Measurements from ENCODE around the gene JAM2. TPM values are rescaled to one million over a fixed set of nuclear protein-coding genes. Genes with fewer than 3 reads are reported as not detected.
A peak's percentile ranks its signal among the peaks of the same experiment; 100 is the strongest.

Gene JAM2
- total RNA-seq, 2 experiments from 2014 or later = 1.5 TPM

DNA sequence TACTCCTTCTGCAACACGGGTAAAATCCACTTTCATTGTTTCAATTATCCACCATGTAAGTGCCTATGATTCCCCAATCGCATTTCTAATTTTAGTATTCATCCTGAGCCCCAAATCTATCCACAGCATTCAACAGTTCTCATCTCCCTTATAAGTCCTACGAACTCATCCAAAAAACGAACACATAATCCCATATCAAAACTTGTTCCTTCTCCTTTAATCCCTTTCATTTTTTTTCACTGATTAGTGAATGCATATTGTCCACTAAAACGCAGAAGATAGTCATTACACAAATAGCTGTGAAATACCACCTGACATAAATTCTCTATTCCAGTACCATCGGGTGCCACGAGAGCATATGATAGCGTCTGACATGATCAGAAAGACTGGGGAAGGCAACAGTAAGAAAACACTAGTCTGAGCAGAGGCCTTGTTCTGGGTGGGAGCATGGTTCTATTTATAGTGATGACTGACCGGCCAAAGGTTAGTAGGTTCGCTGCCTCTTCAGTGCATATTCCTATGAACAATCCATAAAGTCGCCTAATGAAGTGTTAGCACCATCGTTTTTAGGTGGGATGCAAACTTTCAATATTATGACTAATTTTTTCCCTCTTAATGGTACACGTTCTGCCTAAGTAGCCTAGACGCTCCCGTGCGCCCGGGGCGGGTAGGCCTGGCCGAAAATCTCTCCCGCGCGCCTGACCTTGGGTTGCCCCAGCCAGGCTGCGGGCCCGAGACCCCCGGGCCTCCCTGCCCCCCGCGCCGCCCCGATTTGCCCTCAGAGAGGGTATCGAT is 95.0 kb downstream of the JAM2 start:
- Mint-ChIP-seq H3K27me3 (no peaks in the 10 kb centered on the region), H3K27ac (peak overlapping the region; percentile 100), H3K4me1 (ENCODE audit: low read depth) (peaks cover 46% of the 10 kb centered on the region), H3K9me3 (no peaks in the 10 kb centered on the region), H3K36me3 (ENCODE audit: low read depth) (peaks cover 28% of the 10 kb centered on the region), H3K4me3 (peak overlapping the region; percentile 91)
- TF ChIP-seq, protein P1, sequence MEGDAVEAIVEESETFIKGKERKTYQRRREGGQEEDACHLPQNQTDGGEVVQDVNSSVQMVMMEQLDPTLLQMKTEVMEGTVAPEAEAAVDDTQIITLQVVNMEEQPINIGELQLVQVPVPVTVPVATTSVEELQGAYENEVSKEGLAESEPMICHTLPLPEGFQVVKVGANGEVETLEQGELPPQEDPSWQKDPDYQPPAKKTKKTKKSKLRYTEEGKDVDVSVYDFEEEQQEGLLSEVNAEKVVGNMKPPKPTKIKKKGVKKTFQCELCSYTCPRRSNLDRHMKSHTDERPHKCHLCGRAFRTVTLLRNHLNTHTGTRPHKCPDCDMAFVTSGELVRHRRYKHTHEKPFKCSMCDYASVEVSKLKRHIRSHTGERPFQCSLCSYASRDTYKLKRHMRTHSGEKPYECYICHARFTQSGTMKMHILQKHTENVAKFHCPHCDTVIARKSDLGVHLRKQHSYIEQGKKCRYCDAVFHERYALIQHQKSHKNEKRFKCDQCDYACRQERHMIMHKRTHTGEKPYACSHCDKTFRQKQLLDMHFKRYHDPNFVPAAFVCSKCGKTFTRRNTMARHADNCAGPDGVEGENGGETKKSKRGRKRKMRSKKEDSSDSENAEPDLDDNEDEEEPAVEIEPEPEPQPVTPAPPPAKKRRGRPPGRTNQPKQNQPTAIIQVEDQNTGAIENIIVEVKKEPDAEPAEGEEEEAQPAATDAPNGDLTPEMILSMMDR (IDR thresholded peaks at IDR 0.05) = no peak
- intact Hi-C loops (cut with micrococcal nuclease) = loop anchor here (1.0 kb wide), 1 partner anchor 127 kb away; the partner anchor contains the start of gene MRPL39
- ATAC-seq = peak; percentile 9
- peak; percentile 50 for DNase-seq
- CTCF ChIA-PET = interaction anchor here (0.7 to 2.5 kb wide), 5 partner anchors 9 to 311 kb away, joined by 3 to 11 read pairs (median 4); partner anchors contain the start of gene MRPL39
- POLR2A ChIA-PET = interaction anchor here (0.6 to 2.0 kb wide), 9 partner anchors 9 to 435 kb away, joined by 3 to 7 read pairs (median 3); no protein-coding TSS in a partner anchor

DNA sequence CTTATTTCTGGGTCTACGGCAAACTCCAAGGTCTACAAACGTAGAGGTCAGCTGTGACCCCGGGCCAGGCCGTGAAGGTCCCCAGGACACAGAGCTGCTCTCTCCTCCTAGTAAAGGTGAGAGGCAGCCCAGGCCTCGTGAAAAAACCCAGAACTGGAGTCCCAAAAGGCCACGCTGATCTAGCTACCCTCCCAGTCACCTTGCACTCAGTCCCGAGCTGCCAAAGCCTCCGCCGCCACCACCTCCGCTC is 95.5 kb downstream of the JAM2 start:
- no peak for ATAC-seq
- Mint-ChIP-seq H3K36me3 (ENCODE audit: low read depth) (peaks cover 25% of the 10 kb centered on the region), H3K9me3 (no peaks in the 10 kb centered on the region), H3K27ac (peak overlapping the region; percentile 100), H3K4me3 (peak overlapping the region; percentile 91), H3K27me3 (no peaks in the 10 kb centered on the region), H3K4me1 (ENCODE audit: low read depth) (peaks cover 50% of the 10 kb centered on the region)
- ChIA-PET POLR2A (interaction anchor here (0.6 to 2.0 kb wide), 9 partner anchors 8 to 435 kb away, joined by 3 to 7 read pairs (median 3); no protein-coding TSS in a partner anchor), CTCF (interaction anchor here (0.7 to 1.7 kb wide), 3 partner anchors 10 to 312 kb away, joined by 3 to 4 read pairs (median 3); no protein-coding TSS in a partner anchor)
- no peak for DNase-seq
- TF ChIP-seq, protein P1 (IDR thresholded peaks at IDR 0.05) = no peak
- intact Hi-C loops (cut with micrococcal nuclease) = loop anchor here (1.0 kb wide), 1 partner anchor 127 kb away; the partner anchor contains the start of gene MRPL39

DNA sequence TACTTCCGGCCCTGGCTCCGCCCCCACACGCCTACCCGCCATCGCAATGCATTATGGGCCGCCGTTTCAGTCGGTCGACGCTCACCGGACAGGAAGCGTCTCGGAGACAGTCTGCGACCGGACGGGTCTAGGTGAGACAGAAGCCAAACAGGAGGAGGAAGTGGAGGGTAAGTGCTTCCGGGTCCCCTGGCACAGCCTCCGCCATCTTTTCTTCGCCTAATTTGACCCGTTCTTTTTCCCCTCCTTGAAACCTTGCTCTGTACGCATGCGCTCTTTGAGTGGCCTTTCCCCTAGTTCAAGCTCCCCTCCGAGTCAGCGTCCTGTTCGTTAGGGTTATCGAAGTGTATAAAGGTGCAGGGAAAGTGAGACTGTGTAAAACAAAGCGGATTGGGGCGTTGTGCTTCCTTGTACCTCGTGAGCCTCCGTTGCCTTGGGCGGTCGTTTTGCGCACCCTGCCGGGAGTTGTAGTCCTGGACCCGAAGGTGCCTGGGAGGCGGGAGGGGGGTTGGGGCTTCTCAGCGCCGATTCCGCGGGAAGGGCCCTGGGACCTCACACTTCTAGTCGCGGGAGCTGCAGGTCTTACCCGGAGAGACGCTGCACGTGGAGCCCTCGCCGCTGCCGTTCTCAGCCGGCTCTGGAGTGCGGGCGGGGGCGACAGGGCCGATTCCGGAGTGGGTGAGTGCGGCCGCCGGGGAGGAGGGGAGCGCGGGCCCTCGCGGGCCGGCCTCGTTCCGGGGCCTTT is 96.0 kb downstream of the JAM2 start, which contains the start of the genes ATP5PF and GABPA:
TSS of gene ATP5PF (minus strand) at position 1 of the 742 bp plus-strand sequence. CDS start 5,110 bp downstream, outside the sequence.
TSS of gene GABPA (plus strand) at position 69 of the 742 bp plus-strand sequence. CDS start 6,627 bp downstream, outside the sequence.
- intact Hi-C loops (cut with micrococcal nuclease) = loop anchor here (1.0 kb wide), 1 partner anchor 128 kb away; the partner anchor contains the start of gene MRPL39
- Mint-ChIP-seq H3K4me1 (ENCODE audit: low read depth) (peaks cover 50% of the 10 kb centered on the region), H3K27me3 (no peaks in the 10 kb centered on the region), H3K27ac (peak within 1 kb of the TSS; percentile 100), H3K36me3 (ENCODE audit: low read depth) (peaks cover 22% of the 10 kb centered on the region), H3K4me3 (peak within 1 kb of the TSS; percentile 91), H3K9me3 (no peaks in the 10 kb centered on the region)
- ChIA-PET POLR2A (interaction anchor here (0.9 to 2.0 kb wide), 8 partner anchors 8 to 434 kb away, joined by 3 to 7 read pairs (median 4); no protein-coding TSS in a partner anchor), CTCF (interaction anchor here (0.7 to 1.7 kb wide), 4 partner anchors 10 to 312 kb away, joined by 3 to 4 read pairs (median 3); no protein-coding TSS in a partner anchor)
- DNase-seq = peak; percentile 98
- ATAC-seq = peak; percentile 94
- TF ChIP-seq, protein P1 (IDR thresholded peaks at IDR 0.05) = no peak

DNA sequence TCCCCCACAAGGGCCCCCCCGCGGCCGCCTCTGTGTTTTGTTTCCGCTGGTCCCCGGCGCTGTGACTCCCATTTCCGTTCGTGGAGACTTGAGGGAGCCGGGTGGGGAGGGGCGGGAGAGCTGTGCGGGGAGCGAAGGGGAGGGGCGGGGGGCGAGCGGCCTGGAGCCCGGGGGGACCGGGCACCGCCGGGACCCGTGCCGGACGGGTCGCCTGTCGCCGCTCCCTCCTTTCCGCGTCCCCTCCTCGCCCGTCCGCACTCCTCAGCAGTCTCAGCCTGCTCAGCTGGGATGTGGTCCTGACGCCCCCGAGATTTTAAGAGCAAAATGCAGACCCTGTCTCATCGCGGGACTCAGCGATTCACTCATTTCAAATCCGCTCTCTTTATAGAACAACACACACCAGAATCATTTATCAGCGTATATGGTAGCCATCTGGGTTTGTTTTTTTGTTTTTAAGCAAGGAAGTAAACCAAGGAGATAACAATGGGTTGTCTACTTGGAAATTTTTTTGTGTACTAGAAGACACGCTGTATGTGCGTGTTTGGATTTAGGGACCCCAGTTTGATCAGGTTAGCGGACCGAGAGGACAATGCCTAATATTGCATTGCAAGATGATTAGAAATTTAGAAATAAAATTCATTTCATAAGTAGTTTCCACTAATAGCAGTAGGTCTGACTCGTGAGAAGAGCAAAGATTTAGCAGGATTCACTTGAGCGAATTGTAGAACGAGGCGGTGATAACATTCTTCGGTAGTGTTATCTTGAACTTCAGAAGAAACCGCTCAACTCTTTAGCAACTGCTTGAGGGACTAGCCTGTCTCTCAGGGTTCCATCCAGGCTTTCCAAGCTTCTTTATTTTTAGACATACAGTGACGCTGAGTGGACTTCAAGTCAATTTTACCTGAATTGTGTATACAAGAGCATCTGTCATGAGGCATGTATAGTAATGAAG is 96.9 kb downstream of the JAM2 start:
- Mint-ChIP-seq H3K27me3 (no peaks in the 10 kb centered on the region), H3K4me1 (ENCODE audit: low read depth) (peaks cover 49% of the 10 kb centered on the region), H3K27ac (peak overlapping the region; percentile 100), H3K4me3 (peak overlapping the region; percentile 91), H3K36me3 (ENCODE audit: low read depth) (peaks cover 21% of the 10 kb centered on the region), H3K9me3 (no peaks in the 10 kb centered on the region)
- intact Hi-C loops (cut with micrococcal nuclease) = no loop called here
- CTCF ChIA-PET = interaction anchor here (0.7 to 1.7 kb wide), 3 partner anchors 127 to 313 kb away, joined by 3 to 4 read pairs (median 3); no protein-coding TSS in a partner anchor
- DNase-seq (peak; percentile 83), ATAC-seq (peak; percentile 3)
- TF ChIP-seq, protein P1 (IDR thresholded peaks at IDR 0.05) = no peak
- POLR2A ChIA-PET = interaction anchor here (1.3 to 2.0 kb wide), 3 partner anchors 7 to 158 kb away, joined by 3 to 7 read pairs (median 6); no protein-coding TSS in a partner anchor

Measured in activated CD8-positive, alpha-beta T cell treated with anti-CD3 and anti-CD28 coated beads for 36 hours (primary cell).